ENCODE measurements around the gene MIPEP. TPM values are rescaled to one million over a fixed set of nuclear protein-coding genes. Genes with fewer than 3 reads are reported as not detected.

Gene MIPEP
- polyA plus RNA-seq, 1 donor (not counting 4 experiments of a cell fraction or from before 2014, with no cell fraction given): 35.0 TPM

- H3K4me1 ChIP-seq (ENCODE audit: control insufficient read depth, extremely low read depth, insufficient read depth, low read length): peaks cover 3% of the 10 kb centered on the region
- no peaks in the 10 kb centered on the region for H3K36me3 ChIP-seq (ENCODE audit: control insufficient read depth in 2 of 2, extremely low read depth in 1 of 2, insufficient read depth in 2 of 2, low read length in 2 of 2)
- H3K9ac ChIP-seq (ENCODE audit: control insufficient read depth, extremely low read depth, insufficient read depth, low read length): no peak overlapping the region
- H3K9me3 ChIP-seq (ENCODE audit: control insufficient read depth, low read depth, low read length): no peaks in the 10 kb centered on the region
- H3K4me3 ChIP-seq (ENCODE audit: control insufficient read depth in 2 of 3, extremely low read depth in 1 of 3, insufficient read depth in 2 of 3, low read depth in 1 of 3, low read length in 3 of 3): no peak overlapping the region
- H3K79me2 ChIP-seq (ENCODE audit: control insufficient read depth, insufficient read depth, low read length): no peaks in the 10 kb centered on the region
- dilution Hi-C loops (cut with MboI; ENCODE audit: extremely low pct_ligation_motif_present, low sequenced_read_pairs): no loop called here
- H3K27ac ChIP-seq (ENCODE audit: control insufficient read depth, insufficient read depth, low read length): no peak overlapping the region
- no peak overlapping the region for H2AFZ ChIP-seq (ENCODE audit: control insufficient read depth, low read length)
- no peaks in the 10 kb centered on the region for H3K9me1 ChIP-seq (ENCODE audit: control insufficient read depth, extremely low read depth, insufficient read depth, low read length)
- H3K27me3 ChIP-seq (ENCODE audit: control insufficient read depth, extremely low read depth, insufficient read depth, low read length): no peaks in the 10 kb centered on the region
- H3K4me2 ChIP-seq (ENCODE audit: control insufficient read depth, extremely low read depth, insufficient read depth, low read depth, low read length): no peak overlapping the region
- DNase-seq (ENCODE audit: low read depth, low spot score): no peak
- TF ChIP-seq CTCF (optimal IDR thresholded peaks at IDR 0.05 in 1 of 3, IDR thresholded peaks at IDR 0.05 in 1 of 3, conservative IDR thresholded peaks at IDR 0.05 in 1 of 3; ENCODE audit: extremely low read depth in 1 of 3, insufficient read depth in 2 of 3, low read length in 3 of 3): no peak
- TF ChIP-seq EZH2 (IDR thresholded peaks at IDR 0.05; ENCODE audit: low read length): no peak
- H4K20me1 ChIP-seq (ENCODE audit: control insufficient read depth, extremely low read depth, insufficient read depth, low read length): no peaks in the 10 kb centered on the region
- no peak for FAIRE-seq
These were observed 204.6 kb downstream of the MIPEP start for GRCh38 chr13:23684647-23685046.

GRCh38 chr13:23683084-23683483 lies 206.1 kb downstream of the MIPEP start:
- Histone ChIP-seq H3K27me3 (ENCODE audit: control insufficient read depth, extremely low read depth, insufficient read depth, low read length) (no peaks in the 10 kb centered on the region), H4K20me1 (ENCODE audit: control insufficient read depth, extremely low read depth, insufficient read depth, low read length) (no peaks in the 10 kb centered on the region), H2AFZ (ENCODE audit: control insufficient read depth, low read length) (no peak overlapping the region), H3K9ac (ENCODE audit: control insufficient read depth, extremely low read depth, insufficient read depth, low read length) (no peak overlapping the region), H3K4me2 (ENCODE audit: control insufficient read depth, extremely low read depth, insufficient read depth, low read depth, low read length) (no peak overlapping the region), H3K27ac (ENCODE audit: control insufficient read depth, insufficient read depth, low read length) (no peak overlapping the region), H3K36me3 (ENCODE audit: control insufficient read depth in 2 of 2, extremely low read depth in 1 of 2, insufficient read depth in 2 of 2, low read length in 2 of 2) (no peaks in the 10 kb centered on the region), H3K4me1 (ENCODE audit: control insufficient read depth, extremely low read depth, insufficient read depth, low read length) (peaks cover 18% of the 10 kb centered on the region), H3K4me3 (ENCODE audit: control insufficient read depth in 2 of 3, extremely low read depth in 1 of 3, insufficient read depth in 2 of 3, low read depth in 1 of 3, low read length in 3 of 3) (no peak overlapping the region), H3K9me1 (ENCODE audit: control insufficient read depth, extremely low read depth, insufficient read depth, low read length) (no peaks in the 10 kb centered on the region), H3K9me3 (ENCODE audit: control insufficient read depth, low read depth, low read length) (no peaks in the 10 kb centered on the region), H3K79me2 (ENCODE audit: control insufficient read depth, insufficient read depth, low read length) (no peaks in the 10 kb centered on the region)
- dilution Hi-C loops (cut with MboI; ENCODE audit: extremely low pct_ligation_motif_present, low sequenced_read_pairs): no loop called here
- TF ChIP-seq CTCF (optimal IDR thresholded peaks at IDR 0.05 in 1 of 3, IDR thresholded peaks at IDR 0.05 in 1 of 3, conservative IDR thresholded peaks at IDR 0.05 in 1 of 3; ENCODE audit: extremely low read depth in 1 of 3, insufficient read depth in 2 of 3, low read length in 3 of 3) (no peak), EZH2 (IDR thresholded peaks at IDR 0.05; ENCODE audit: low read length) (no peak)
- DNase-seq (ENCODE audit: low read depth, low spot score): no peak
- no peak for FAIRE-seq
